Measurements from ENCODE around the gene TBR1.

The TBR1 gene

GRCh38 chr2:161400076-161400475 lies 16.0 kb upstream of the TBR1 start:
- no peak overlapping the region for H3K27ac ChIP-seq
- TF ChIP-seq, protein P1, sequence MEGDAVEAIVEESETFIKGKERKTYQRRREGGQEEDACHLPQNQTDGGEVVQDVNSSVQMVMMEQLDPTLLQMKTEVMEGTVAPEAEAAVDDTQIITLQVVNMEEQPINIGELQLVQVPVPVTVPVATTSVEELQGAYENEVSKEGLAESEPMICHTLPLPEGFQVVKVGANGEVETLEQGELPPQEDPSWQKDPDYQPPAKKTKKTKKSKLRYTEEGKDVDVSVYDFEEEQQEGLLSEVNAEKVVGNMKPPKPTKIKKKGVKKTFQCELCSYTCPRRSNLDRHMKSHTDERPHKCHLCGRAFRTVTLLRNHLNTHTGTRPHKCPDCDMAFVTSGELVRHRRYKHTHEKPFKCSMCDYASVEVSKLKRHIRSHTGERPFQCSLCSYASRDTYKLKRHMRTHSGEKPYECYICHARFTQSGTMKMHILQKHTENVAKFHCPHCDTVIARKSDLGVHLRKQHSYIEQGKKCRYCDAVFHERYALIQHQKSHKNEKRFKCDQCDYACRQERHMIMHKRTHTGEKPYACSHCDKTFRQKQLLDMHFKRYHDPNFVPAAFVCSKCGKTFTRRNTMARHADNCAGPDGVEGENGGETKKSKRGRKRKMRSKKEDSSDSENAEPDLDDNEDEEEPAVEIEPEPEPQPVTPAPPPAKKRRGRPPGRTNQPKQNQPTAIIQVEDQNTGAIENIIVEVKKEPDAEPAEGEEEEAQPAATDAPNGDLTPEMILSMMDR (conservative IDR thresholded peaks at IDR 0.05): no peak

GRCh38 chr2:161402297-161402696 lies 13.8 kb upstream of the TBR1 start:
- H3K27ac ChIP-seq: no peak overlapping the region
- TF ChIP-seq, protein P1 (conservative IDR thresholded peaks at IDR 0.05): no peak

GRCh38 chr2:161406316-161406715 lies 9.8 kb upstream of the TBR1 start:
- no peak overlapping the region for H3K27ac ChIP-seq
- TF ChIP-seq, protein P1 (conservative IDR thresholded peaks at IDR 0.05): no peak

- TF ChIP-seq, protein P1 (conservative IDR thresholded peaks at IDR 0.05): no peak
These were observed 8.5 kb upstream of the TBR1 start for GRCh38 chr2:161407597-161407996.

GRCh38 chr2:161409308-161409907 lies 6.7 kb upstream of the TBR1 start:
- H3K27ac ChIP-seq: no peak overlapping the region
- TF ChIP-seq, protein P1 (conservative IDR thresholded peaks at IDR 0.05): no peak

More at GRCh38 chr2:161407597-161407996, 8.5 kb upstream of the TBR1 start:
- no peak overlapping the region for H3K27ac ChIP-seq

DNA sequence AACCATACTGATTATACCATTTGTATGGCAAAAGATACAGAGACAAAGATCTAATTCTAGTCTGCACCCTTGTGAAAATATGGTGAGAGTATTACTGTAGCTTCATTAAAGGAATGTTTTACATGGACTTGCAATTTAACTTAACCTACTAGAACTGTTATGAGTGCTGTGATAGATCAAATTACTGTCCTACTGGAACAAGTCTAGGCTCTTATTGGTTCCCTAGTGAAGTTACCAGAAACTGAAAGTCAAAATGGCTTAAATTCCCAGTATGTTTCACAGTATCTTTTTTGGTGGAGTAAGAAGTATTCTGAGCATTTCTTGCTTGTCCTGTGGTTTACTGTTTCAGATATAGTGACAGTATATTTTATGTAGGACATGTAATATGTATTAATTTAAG lies 3.8 kb upstream of the TBR1 start:
- TF ChIP-seq, protein P1 (conservative IDR thresholded peaks at IDR 0.05): no peak

GRCh38 chr2:161414042-161415033 lies 1.8 kb upstream of the TBR1 start:
- TF ChIP-seq, protein P1 (conservative IDR thresholded peaks at IDR 0.05): 0 out of 2 replicates have a peak, but pooled peaks have one; percentile 11
- peak overlapping the region; percentile 71 for H3K27ac ChIP-seq

More for the DNA sequence above, 3.8 kb upstream of the TBR1 start:
- no peak overlapping the region for H3K27ac ChIP-seq
